OCI-LY1 (cell line): ENCODE results near the gene HMX1.

Experiments used
- CTCF ChIP-seq: fragments of 200-600 bp; sonication (generic), shearing (Covaris generic); IDR thresholded peaks from 2 replicates; pipeline ENCODE4 v1.5.1; 2017; ENCODE audit warnings: mild to moderate bottlenecking, antibody characterized with exemption, low read length, moderate library complexity, mixed read lengths
- EZH2 ChIP-seq: fragments of 200-600 bp; sonication (generic), shearing (Covaris generic); IDR thresholded peaks from 2 replicates; pipeline ENCODE4 v1.8.0; 2017; ENCODE audit warnings: borderline replicate concordance, mixed run types, mild to moderate bottlenecking, antibody characterized with exemption, low read length, moderate library complexity, mixed read lengths

GRCh38 chr4:8912506-8912905 is 40.9 kb upstream of the HMX1 start:
- no peak for TF ChIP-seq EZH2
- no peak for TF ChIP-seq CTCF
